Measurements from ENCODE around the gene NME4. TPM values are rescaled to one million over a fixed set of nuclear protein-coding genes. Genes with fewer than 3 reads are reported as not detected.

The NME4 gene
- total and polyA plus RNA-seq, 4 experiments from 2014 or later = 34.9 to 61.7 (median 44.9) TPM

- Mint-ChIP-seq H3K4me1 (peaks cover 0 to 9% (median 5%) of the 10 kb centered on the region in 4 donors), H3K27ac (peak overlapping the region in 1 of 7 donors; percentile 85), H3K27me3 (no peaks in the 10 kb centered on the region), H3K9me3 (no peaks in the 10 kb centered on the region), H3K36me3 (peaks cover 3 to 4% of the 10 kb centered on the region in 2 donors), H3K4me3 (no peak overlapping the region)
- Histone ChIP-seq H3K36me3 (ENCODE audit: insufficient read depth, low read length) (peaks cover 14% of the 10 kb centered on the region), H3K27ac (ENCODE audit: low read depth, low read length) (no peak overlapping the region), H3K4me3 (ENCODE audit: low read length in 2 of 2) (no peak overlapping the region), H3K4me1 (ENCODE audit: insufficient read depth, low read length) (peaks cover 8% of the 10 kb centered on the region), H3K27me3 (ENCODE audit: insufficient read depth, low read length) (no peaks in the 10 kb centered on the region), H3K9me3 (ENCODE audit: control insufficient read depth in 1 of 2, low read length in 2 of 2) (no peaks in the 10 kb centered on the region)
- DNase-seq = no peak
- POLR2A ChIA-PET (ENCODE audit: partially characterized antibody) = interaction anchor here (1.6 to 2.3 kb wide), 2 partner anchors 38 to 134 kb away, joined by 6 read pairs; partner anchors contain the start of genes DECR2 and LUC7L
- intact Hi-C loops (cut with micrococcal nuclease) = loop anchor here (2.0 kb wide), 1 partner anchor 182 kb away; the partner anchor contains the start of gene HBQ1
- CTCF ChIA-PET (ENCODE audit: partially characterized antibody) = interaction anchor here (0.6 to 2.9 kb wide), 10 partner anchors 7 to 325 kb away, joined by 3 to 23 read pairs (median 4); partner anchors contain the start of genes FAM234A and MRPL28
Measured at GRCh38 chr16:363110-363765, 33.8 kb upstream of the NME4 start.

- intact Hi-C loops (cut with micrococcal nuclease) = loop anchor here (2.0 kb wide), 1 partner anchor 183 kb away; the partner anchor contains the start of gene HBQ1
- H3K4me3 Mint-ChIP-seq = no peak overlapping the region
Measured at GRCh38 chr16:363766-364490, 33.1 kb upstream of the NME4 start.

GRCh38 chr16:364595-365491 is 32.2 kb upstream of the NME4 start:
- H3K4me3 ChIP-seq (ENCODE audit: low read length in 2 of 2) = no peak overlapping the region
- H3K4me3 Mint-ChIP-seq = no peak overlapping the region
- H3K9me3 Mint-ChIP-seq = no peaks in the 10 kb centered on the region
- no peaks in the 10 kb centered on the region for H3K27me3 ChIP-seq (ENCODE audit: insufficient read depth, low read length)
- peaks cover 2 to 14% (median 6%) of the 10 kb centered on the region in 4 donors for H3K4me1 Mint-ChIP-seq
- peaks cover 20% of the 10 kb centered on the region for H3K4me1 ChIP-seq (ENCODE audit: insufficient read depth, low read length)
- no peaks in the 10 kb centered on the region for H3K9me3 ChIP-seq (ENCODE audit: control insufficient read depth in 1 of 2, low read length in 2 of 2)
- H3K27ac Mint-ChIP-seq = no peak overlapping the region
- peaks cover 3 to 7% of the 10 kb centered on the region in 2 donors for H3K36me3 Mint-ChIP-seq
- H3K27me3 Mint-ChIP-seq = no peaks in the 10 kb centered on the region
- CTCF ChIA-PET (ENCODE audit: partially characterized antibody) = interaction anchor here (1.0 to 1.2 kb wide), 2 partner anchors 112 to 248 kb away, joined by 3 read pairs; no protein-coding TSS in a partner anchor
- POLR2A ChIA-PET (ENCODE audit: partially characterized antibody) = interaction anchor here (0.7 to 2.3 kb wide), 3 partner anchors 10 to 61 kb away, joined by 3 to 6 read pairs (median 4); partner anchors contain the start of gene RAB11FIP3
- DNase-seq = no peak
- H3K27ac ChIP-seq (ENCODE audit: low read depth, low read length) = no peak overlapping the region
- intact Hi-C loops (cut with micrococcal nuclease) = no loop called here
- peaks cover 14% of the 10 kb centered on the region for H3K36me3 ChIP-seq (ENCODE audit: insufficient read depth, low read length)

More at GRCh38 chr16:363766-364490, 33.1 kb upstream of the NME4 start:
- H3K4me3 ChIP-seq (ENCODE audit: low read length in 2 of 2) = no peak overlapping the region
- H3K4me1 Mint-ChIP-seq = peaks cover 0 to 9% (median 5%) of the 10 kb centered on the region in 4 donors
- no peak overlapping the region for H3K27ac Mint-ChIP-seq
- CTCF ChIA-PET (ENCODE audit: partially characterized antibody) = interaction anchor here (1.2 to 2.9 kb wide), 2 partner anchors 247 to 257 kb away, joined by 3 to 16 read pairs; no protein-coding TSS in a partner anchor
- no peaks in the 10 kb centered on the region for H3K9me3 ChIP-seq (ENCODE audit: control insufficient read depth in 1 of 2, low read length in 2 of 2)
- H3K4me1 ChIP-seq (ENCODE audit: insufficient read depth, low read length) = peaks cover 11% of the 10 kb centered on the region
- peaks cover 14% of the 10 kb centered on the region for H3K36me3 ChIP-seq (ENCODE audit: insufficient read depth, low read length)
- POLR2A ChIA-PET (ENCODE audit: partially characterized antibody) = no interaction called here
- no peak overlapping the region for H3K27ac ChIP-seq (ENCODE audit: low read depth, low read length)
- H3K27me3 Mint-ChIP-seq = no peaks in the 10 kb centered on the region
- H3K27me3 ChIP-seq (ENCODE audit: insufficient read depth, low read length) = no peaks in the 10 kb centered on the region
- peaks cover 3 to 5% of the 10 kb centered on the region in 2 donors for H3K36me3 Mint-ChIP-seq
- no peak for DNase-seq
- H3K9me3 Mint-ChIP-seq = no peaks in the 10 kb centered on the region

- Histone ChIP-seq H3K27ac (ENCODE audit: low read depth, low read length) (no peak overlapping the region), H3K27me3 (ENCODE audit: insufficient read depth, low read length) (no peaks in the 10 kb centered on the region), H3K36me3 (ENCODE audit: insufficient read depth, low read length) (peaks cover 14% of the 10 kb centered on the region), H3K4me3 (ENCODE audit: low read length in 2 of 2) (no peak overlapping the region), H3K4me1 (ENCODE audit: insufficient read depth, low read length) (peaks cover 31% of the 10 kb centered on the region), H3K9me3 (ENCODE audit: control insufficient read depth in 1 of 2, low read length in 2 of 2) (no peaks in the 10 kb centered on the region)
- DNase-seq = no peak
- Mint-ChIP-seq H3K4me3 (no peak overlapping the region), H3K27me3 (no peaks in the 10 kb centered on the region), H3K9me3 (no peaks in the 10 kb centered on the region), H3K27ac (peak overlapping the region in 1 of 7 donors; percentile 12), H3K4me1 (peaks cover 7 to 23% (median 13%) of the 10 kb centered on the region in 4 donors), H3K36me3 (peaks cover 6 to 7% of the 10 kb centered on the region in 2 donors)
- intact Hi-C loops (cut with micrococcal nuclease) = no loop called here
- ChIA-PET POLR2A (ENCODE audit: partially characterized antibody) (interaction anchor here (1.0 to 2.3 kb wide), 2 partner anchors 11 to 16 kb away, joined by 3 to 6 read pairs; no protein-coding TSS in a partner anchor), CTCF (ENCODE audit: partially characterized antibody) (no interaction called here)
Measured at GRCh38 chr16:366476-366875, 30.5 kb upstream of the NME4 start.

- Mint-ChIP-seq H3K36me3 (peaks cover 7 to 11% of the 10 kb centered on the region in 2 donors), H3K4me3 (peak overlapping the region in 2 of 8 donors; percentile 12 to 30), H3K27ac (peak overlapping the region in 2 of 7 donors; percentile 52 to 80), H3K27me3 (no peaks in the 10 kb centered on the region), H3K9me3 (no peaks in the 10 kb centered on the region), H3K4me1 (peaks cover 3 to 21% (median 13%) of the 10 kb centered on the region in 4 donors)
- H3K27ac ChIP-seq (ENCODE audit: low read depth, low read length) = no peak overlapping the region
- H3K4me3 ChIP-seq (ENCODE audit: low read length in 2 of 2) = no peak overlapping the region
- intact Hi-C loops (cut with micrococcal nuclease) = no loop called here
- H3K9me3 ChIP-seq (ENCODE audit: control insufficient read depth in 1 of 2, low read length in 2 of 2) = no peaks in the 10 kb centered on the region
- no peaks in the 10 kb centered on the region for H3K27me3 ChIP-seq (ENCODE audit: insufficient read depth, low read length)
- ChIA-PET CTCF (ENCODE audit: partially characterized antibody) (no interaction called here), POLR2A (ENCODE audit: partially characterized antibody) (no interaction called here)
- H3K36me3 ChIP-seq (ENCODE audit: insufficient read depth, low read length) = peaks cover 14% of the 10 kb centered on the region
- peaks cover 27% of the 10 kb centered on the region for H3K4me1 ChIP-seq (ENCODE audit: insufficient read depth, low read length)
- no peak for DNase-seq
Measured at GRCh38 chr16:367333-367903, 29.6 kb upstream of the NME4 start.

GRCh38 chr16:368388-369158 is 28.4 kb upstream of the NME4 start:
- H3K4me1 ChIP-seq (ENCODE audit: insufficient read depth, low read length) = peaks cover 26% of the 10 kb centered on the region
- H3K4me3 ChIP-seq (ENCODE audit: low read length in 2 of 2) = no peak overlapping the region
- Mint-ChIP-seq H3K27me3 (no peaks in the 10 kb centered on the region), H3K4me3 (no peak overlapping the region), H3K4me1 (peaks cover 3 to 20% (median 13%) of the 10 kb centered on the region in 4 donors), H3K9me3 (no peaks in the 10 kb centered on the region), H3K27ac (peak overlapping the region in 1 of 7 donors; percentile 51), H3K36me3 (peaks cover 7 to 17% of the 10 kb centered on the region in 2 donors)
- intact Hi-C loops (cut with micrococcal nuclease) = no loop called here
- peaks cover 22% of the 10 kb centered on the region for H3K36me3 ChIP-seq (ENCODE audit: insufficient read depth, low read length)
- ChIA-PET POLR2A (ENCODE audit: partially characterized antibody) (interaction anchor here (1.0 to 2.5 kb wide), 2 partner anchors 12 kb away, joined by 3 to 20 read pairs; no protein-coding TSS in a partner anchor), CTCF (ENCODE audit: partially characterized antibody) (no interaction called here)
- no peak overlapping the region for H3K27ac ChIP-seq (ENCODE audit: low read depth, low read length)
- H3K9me3 ChIP-seq (ENCODE audit: control insufficient read depth in 1 of 2, low read length in 2 of 2) = no peaks in the 10 kb centered on the region
- H3K27me3 ChIP-seq (ENCODE audit: insufficient read depth, low read length) = no peaks in the 10 kb centered on the region
- DNase-seq = no peak
